Kidney epithelial cell (primary cell): ENCODE data around the gene RXFP1. TPM values are rescaled to one million over a fixed set of nuclear protein-coding genes. Genes with fewer than 3 reads are reported as not detected.

ENCODE experiments used
- total RNA-seq: library from RNA; depleted of rRNA; stranded (reverse); fragments of >200 nt; gene quantifications from 2 replicates; pipeline ENCODE4 v1.2.3, GENCODE V29; 2015

Gene RXFP1
- total RNA-seq, 1 donor from 2014 or later, result not detected

Other genes starting within 250 kb of the RXFP1 start
- gene C4orf46, start 150.0 kb downstream of the RXFP1 start, total RNA-seq, result 14.1 and 16.6 TPM in 2 replicates
- gene ETFDH, start 150.4 kb downstream of the RXFP1 start, total RNA-seq, result 10.5 and 13.3 TPM in 2 replicates
- 37.6 and 40.8 TPM in 2 replicates for gene PPID, start 201.5 kb downstream of the RXFP1 start, total RNA-seq
- 41.8 and 44.2 TPM in 2 replicates for gene FNIP2, start 247.1 kb downstream of the RXFP1 start, total RNA-seq